Gastrocnemius medialis (tissue), 4 donors: ENCODE results near the gene SEC24D. TPM values are rescaled to one million over a fixed set of nuclear protein-coding genes. Genes with fewer than 3 reads are reported as not detected.
"Not testable (repeated sequence)": the region's sequence is repeated elsewhere in the genome, so short reads cannot be mapped to it uniquely, and the experiment has no call there.

Experiments used
- ATAC-seq, 2 donors: fragments of 150-250 bp; one replicate each; pipeline ENCODE4 v1.9.1; 2016
- DNase-seq, 2 donors: peaks; one replicate each; pipeline ENCODE4 v3.0.0-alpha.2; 2019
- H3K27ac ChIP-seq, 4 donors: fragments of 200-600 bp; sonication (generic); 1 replicate in 1 of 4; 2 replicates in 3 of 4; pipeline ENCODE4 v1.5.1; 2016 to 2018; ENCODE audit warnings: mild to moderate bottlenecking in 2 of 4, moderate library complexity in 1 of 4
- H3K27me3 ChIP-seq, 3 donors: fragments of 200-600 bp; sonication (generic) in 2 of 3; 1 replicate in 1 of 3; 2 replicates in 2 of 3; pipeline versions ENCODE4 v1.5.1 to v1.6.0; 2016 to 2019; ENCODE audit warnings: mild to moderate bottlenecking in 1 of 3, moderate library complexity in 1 of 3
- H3K36me3 ChIP-seq, 2 donors: fragments of 200-600 bp; sonication (generic) in 1 of 2; one replicate each; pipeline ENCODE4 v1.5.1; 2017 to 2018
- H3K4me1 ChIP-seq, 2 donors: fragments of 200-600 bp; sonication (generic) in 1 of 2; one replicate each; pipeline ENCODE4 v1.5.1; 2016 to 2017; ENCODE audit warnings: mild to moderate bottlenecking in 2 of 2
- H3K4me3 ChIP-seq, 4 donors: fragments of 200-600 bp; sonication (generic) in 3 of 4; 1 replicate in 1 of 4; 2 replicates in 3 of 4; pipeline ENCODE4 v1.5.1; 2016 to 2019; ENCODE audit warnings: mild to moderate bottlenecking in 2 of 4
- H3K9me3 ChIP-seq, 3 donors: fragments of 200-600 bp; sonication (generic) in 2 of 3; 1 replicate in 1 of 3; 2 replicates in 2 of 3; pipeline ENCODE4 v1.5.1; 2016 to 2019
- POLR2A ChIP-seq, 2 donors: fragments of 450-650 bp; IDR thresholded peaks; one replicate each; pipeline ENCODE4 v1.6.1; 2017; ENCODE audit warnings: antibody characterized with exemption in 2 of 2, mild to moderate bottlenecking in 2 of 2, moderate library complexity in 2 of 2
- in situ Hi-C, 4 donors: fragments of 200-750 bp; cut with MboI; loops; one replicate each; pipeline versions ENCODE4 v1.15.0 to v1.8.0; 2017; ENCODE audit warnings: low sequenced_read_pairs in 4 of 4
- intact Hi-C: fragments of 100-400 bp; cut with DNase I; formaldehyde crosslinking; loops from one replicate; pipeline ENCODE4 v1.15.1; 2023; ENCODE audit warnings: low total_unique reads
- total RNA-seq, 4 donors: library from RNA; depleted of rRNA; stranded (reverse); fragments of >200 nt; gene quantifications; one replicate each; pipeline versions ENCODE4 v1.1.0 to v1.2.3, GENCODE V29; 2016
- TF ChIP-seq, protein P1 (sequence below), 5 experiments: fragments of 450-650 bp in 3 of 5; fragments of 200-600 bp in 2 of 5; sonication (generic) in 2 of 5; IDR thresholded peaks in 4 of 5; conservative IDR thresholded peaks in 1 of 5; 1 replicate in 4 of 5; 2 replicates in 1 of 5; pipeline ENCODE4 v1.5.1; 2016 to 2019; ENCODE audit warnings: antibody characterized with exemption in 5 of 5, mild to moderate bottlenecking in 3 of 5, moderate library complexity in 3 of 5

Gene SEC24D
- total RNA-seq, 4 donors from 2014 or later, result 8.9 to 16.2 (median 10.4) TPM

DNA sequence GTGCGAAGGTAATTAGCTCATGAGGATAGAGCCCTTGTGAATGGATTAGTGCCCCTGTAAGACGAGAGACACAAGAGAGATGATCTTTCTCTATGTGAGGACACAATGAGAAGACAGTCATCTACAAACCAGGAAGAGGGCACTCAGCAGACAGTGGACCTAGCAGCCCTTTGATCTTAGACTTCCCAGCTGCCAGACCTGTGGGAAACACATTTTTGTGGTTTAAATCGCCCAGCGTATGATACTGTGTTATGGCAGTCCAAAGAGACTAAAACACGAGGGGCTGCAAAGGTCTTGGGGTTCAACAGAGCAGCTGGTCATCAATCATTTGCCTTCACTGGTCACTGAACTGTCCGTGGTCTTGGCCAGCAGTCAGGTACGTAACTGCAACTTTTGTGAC is 43.5 kb upstream of the SEC24D start:
- TF ChIP-seq POLR2A (IDR thresholded peaks at IDR 0.05), result no peak
- TF ChIP-seq, protein P1, sequence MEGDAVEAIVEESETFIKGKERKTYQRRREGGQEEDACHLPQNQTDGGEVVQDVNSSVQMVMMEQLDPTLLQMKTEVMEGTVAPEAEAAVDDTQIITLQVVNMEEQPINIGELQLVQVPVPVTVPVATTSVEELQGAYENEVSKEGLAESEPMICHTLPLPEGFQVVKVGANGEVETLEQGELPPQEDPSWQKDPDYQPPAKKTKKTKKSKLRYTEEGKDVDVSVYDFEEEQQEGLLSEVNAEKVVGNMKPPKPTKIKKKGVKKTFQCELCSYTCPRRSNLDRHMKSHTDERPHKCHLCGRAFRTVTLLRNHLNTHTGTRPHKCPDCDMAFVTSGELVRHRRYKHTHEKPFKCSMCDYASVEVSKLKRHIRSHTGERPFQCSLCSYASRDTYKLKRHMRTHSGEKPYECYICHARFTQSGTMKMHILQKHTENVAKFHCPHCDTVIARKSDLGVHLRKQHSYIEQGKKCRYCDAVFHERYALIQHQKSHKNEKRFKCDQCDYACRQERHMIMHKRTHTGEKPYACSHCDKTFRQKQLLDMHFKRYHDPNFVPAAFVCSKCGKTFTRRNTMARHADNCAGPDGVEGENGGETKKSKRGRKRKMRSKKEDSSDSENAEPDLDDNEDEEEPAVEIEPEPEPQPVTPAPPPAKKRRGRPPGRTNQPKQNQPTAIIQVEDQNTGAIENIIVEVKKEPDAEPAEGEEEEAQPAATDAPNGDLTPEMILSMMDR (IDR thresholded peaks at IDR 0.05 in 4 of 5, conservative IDR thresholded peaks at IDR 0.05 in 1 of 5), result no peak
- DNase-seq (no peak), ATAC-seq (no peak)
- Histone ChIP-seq H3K4me1 (no peaks in the 10 kb centered on the region), H3K36me3 (no peaks in the 10 kb centered on the region), H3K27ac (no peak overlapping the region), H3K9me3 (no peaks in the 10 kb centered on the region), H3K4me3 (no peak overlapping the region), H3K27me3 (no peaks in the 10 kb centered on the region)
- intact Hi-C loops, result no loop called here
- in situ Hi-C loops, result no loop called here

GRCh38 chr4:118878507-118878906 is 42.6 kb upstream of the SEC24D start:
- intact Hi-C loops, ATAC-seq, H3K27me3 ChIP-seq, H3K4me1 ChIP-seq, H3K27ac ChIP-seq, H3K9me3 ChIP-seq, H3K4me3 ChIP-seq, H3K36me3 ChIP-seq, in situ Hi-C loops, DNase-seq: not testable (repeated sequence)

- H3K27me3 ChIP-seq, result no peaks in the 10 kb centered on the region
- no peaks in the 10 kb centered on the region for H3K4me1 ChIP-seq
- in situ Hi-C loops, result no loop called here
- TF ChIP-seq, protein P1 (IDR thresholded peaks at IDR 0.05 in 4 of 5, conservative IDR thresholded peaks at IDR 0.05 in 1 of 5), result no peak
- TF ChIP-seq POLR2A (IDR thresholded peaks at IDR 0.05), result no peak
- no peak for DNase-seq
- no peaks in the 10 kb centered on the region for H3K9me3 ChIP-seq
- H3K4me3 ChIP-seq, result no peak overlapping the region
- no peak overlapping the region for H3K27ac ChIP-seq
- H3K36me3 ChIP-seq, result no peaks in the 10 kb centered on the region
- intact Hi-C loops, result no loop called here
- no peak for ATAC-seq
These were observed 41.9 kb upstream of the SEC24D start for GRCh38 chr4:118877797-118878196.

DNA sequence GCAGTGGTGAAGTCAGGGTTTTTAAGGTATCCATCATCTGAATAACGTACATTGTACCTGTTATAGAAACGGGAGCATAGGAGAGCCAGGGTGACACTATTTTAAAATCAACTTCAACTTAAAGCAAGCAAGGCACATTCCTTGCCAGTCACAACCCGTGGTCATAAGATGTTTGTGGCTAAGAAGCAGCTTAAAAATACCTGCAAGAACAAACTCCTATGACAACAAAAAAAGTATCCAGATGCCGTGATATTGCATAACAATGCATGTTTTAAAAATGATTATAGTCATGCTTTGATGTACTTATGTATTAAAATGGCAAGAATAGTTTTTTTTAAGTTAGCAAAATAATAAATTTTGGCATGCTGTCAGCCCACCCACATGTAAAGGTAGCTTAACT is 36.3 kb upstream of the SEC24D start:
- no peaks in the 10 kb centered on the region for H3K9me3 ChIP-seq
- ATAC-seq, result no peak
- H3K27ac ChIP-seq, result no peak overlapping the region
- no peaks in the 10 kb centered on the region for H3K4me1 ChIP-seq
- no peaks in the 10 kb centered on the region for H3K36me3 ChIP-seq
- H3K27me3 ChIP-seq, result no peaks in the 10 kb centered on the region
- H3K4me3 ChIP-seq, result no peak overlapping the region
- no peak for DNase-seq
- in situ Hi-C loops (no loop called here), intact Hi-C loops (no loop called here)
- TF ChIP-seq, protein P1 (IDR thresholded peaks at IDR 0.05 in 4 of 5, conservative IDR thresholded peaks at IDR 0.05 in 1 of 5), result no peak
- TF ChIP-seq POLR2A (IDR thresholded peaks at IDR 0.05), result no peak

- H3K27me3 ChIP-seq, result no peaks in the 10 kb centered on the region
- in situ Hi-C loops (no loop called here), intact Hi-C loops (no loop called here)
- H3K9me3 ChIP-seq, result no peaks in the 10 kb centered on the region
- TF ChIP-seq, protein P1 (IDR thresholded peaks at IDR 0.05 in 4 of 5, conservative IDR thresholded peaks at IDR 0.05 in 1 of 5), result no peak
- no peak for TF ChIP-seq POLR2A (IDR thresholded peaks at IDR 0.05)
- ATAC-seq (no peak), DNase-seq (no peak)
- H3K4me1 ChIP-seq, result peaks cover 0 to 5% of the 10 kb centered on the region in 2 donors
- H3K4me3 ChIP-seq, result no peak overlapping the region
- H3K36me3 ChIP-seq, result no peaks in the 10 kb centered on the region
- H3K27ac ChIP-seq, result no peak overlapping the region
These were observed 33.9 kb upstream of the SEC24D start for GRCh38 chr4:118869808-118870342.
